Osteoblast (primary cell): ENCODE results near the gene ORM2. TPM values are rescaled to one million over a fixed set of nuclear protein-coding genes. Genes with fewer than 3 reads are reported as not detected.

Source experiments
- DNase-seq: peaks from one replicate; pipeline ENCODE4 v3.0.0; 2011; ENCODE audit warnings: low spot score, mixed read lengths; ENCODE audit not compliant: insufficient read length; ENCODE audit errors: missing footprints
- H2AFZ ChIP-seq: 2 replicates; pipeline ENCODE4 v1.6.0; 2011; ENCODE audit warnings: mild to moderate bottlenecking, low read length
- H3K27ac ChIP-seq: 2 replicates; pipeline ENCODE4 v1.5.1; 2011; ENCODE audit warnings: mild to moderate bottlenecking, low read depth, low read length, moderate library complexity
- H3K27me3 ChIP-seq: 2 replicates; pipeline ENCODE4 v1.6.0; 2012; ENCODE audit warnings: mild to moderate bottlenecking, control low read depth, inconsistent platforms, low read length, moderate library complexity; ENCODE audit not compliant: insufficient read depth
- H3K36me3 ChIP-seq: 2 replicates; pipeline ENCODE4 v1.5.1; 2011; ENCODE audit warnings: mild to moderate bottlenecking, low read length, control low read depth, moderate library complexity; ENCODE audit not compliant: insufficient read depth
- H3K4me1 ChIP-seq: 2 replicates; pipeline ENCODE4 v1.5.1; 2011; ENCODE audit warnings: mild to moderate bottlenecking, low read length, control low read depth, moderate library complexity; ENCODE audit not compliant: insufficient read depth
- H3K4me2 ChIP-seq: 2 replicates; pipeline ENCODE4 v1.6.0; 2011; ENCODE audit warnings: mild to moderate bottlenecking, low read length; ENCODE audit not compliant: insufficient read depth
- H3K4me3 ChIP-seq: fragments of 200-600 bp; sonication (generic); 3 replicates; pipeline ENCODE4 v1.5.1; 2012; ENCODE audit warnings: mild to moderate bottlenecking, low read length, inconsistent platforms; ENCODE audit not compliant: insufficient read depth
- H3K79me2 ChIP-seq: 2 replicates; pipeline ENCODE4 v1.6.0; 2012; ENCODE audit warnings: mild to moderate bottlenecking, low read length, control low read depth, inconsistent platforms; ENCODE audit not compliant: insufficient read depth
- H3K9me3 ChIP-seq: 2 replicates; pipeline ENCODE4 v1.5.1; 2011; ENCODE audit warnings: low read depth, low read length, control low read depth
- H4K20me1 ChIP-seq: 2 replicates; pipeline ENCODE4 v1.6.0; 2012; ENCODE audit warnings: mild to moderate bottlenecking, low read length, control low read depth; ENCODE audit not compliant: insufficient read depth
- total RNA-seq: library from RNA; depleted of rRNA; stranded (reverse); fragments of >200 nt; gene quantifications from 2 replicates; pipeline ENCODE4 v1.2.3, GENCODE V29; 2012
- TF ChIP-seq, protein P1 (sequence below): IDR thresholded peaks from 2 replicates; pipeline ENCODE4 v1.5.1; 2011; ENCODE audit warnings: mild to moderate bottlenecking, low read depth, low read length, moderate library complexity; ENCODE audit errors: extremely low read depth

The ORM2 gene
- total RNA-seq, 1 donor: not detected

DNA sequence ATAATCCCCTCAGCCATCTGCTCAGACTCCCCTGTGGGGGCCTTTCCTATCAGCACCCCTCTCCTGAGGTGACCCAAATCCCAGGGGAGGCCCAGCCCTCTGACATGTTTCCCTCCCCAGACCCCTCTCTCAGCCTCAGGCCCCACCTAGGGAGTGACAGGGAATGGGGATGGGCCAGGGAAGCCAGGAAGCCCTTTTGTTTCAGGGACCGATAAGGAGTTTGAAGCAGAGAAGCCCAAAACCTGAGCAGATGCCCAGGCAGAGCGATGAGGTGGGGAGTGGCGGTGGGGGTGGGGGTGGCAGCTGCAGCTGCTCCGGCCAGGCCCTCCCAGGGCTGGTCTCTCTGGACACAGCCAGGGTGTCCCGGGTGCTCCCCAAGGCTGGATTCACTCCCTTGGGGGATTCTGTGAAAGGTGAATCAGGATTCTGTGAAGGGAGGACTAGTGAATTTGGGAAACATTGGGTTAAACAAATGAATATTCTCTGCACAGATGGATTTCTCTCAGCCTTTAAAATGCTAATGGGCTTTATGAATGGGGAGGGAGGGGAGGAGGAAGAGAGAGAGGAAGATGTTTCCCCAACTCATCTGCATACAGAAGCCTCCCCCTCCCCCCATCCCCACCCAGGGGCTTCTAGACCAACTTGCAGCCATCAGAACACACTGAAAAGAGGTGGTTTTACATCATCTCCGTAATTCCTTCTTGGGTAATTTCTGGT is 40.7 kb downstream of the ORM2 start:
- H3K27ac ChIP-seq: no peak overlapping the region
- no peaks in the 10 kb centered on the region for H3K79me2 ChIP-seq
- H2AFZ ChIP-seq: no peak overlapping the region
- H3K36me3 ChIP-seq: peaks cover 10% of the 10 kb centered on the region
- no peaks in the 10 kb centered on the region for H3K9me3 ChIP-seq
- H3K4me3 ChIP-seq: no peak overlapping the region
- TF ChIP-seq, protein P1, sequence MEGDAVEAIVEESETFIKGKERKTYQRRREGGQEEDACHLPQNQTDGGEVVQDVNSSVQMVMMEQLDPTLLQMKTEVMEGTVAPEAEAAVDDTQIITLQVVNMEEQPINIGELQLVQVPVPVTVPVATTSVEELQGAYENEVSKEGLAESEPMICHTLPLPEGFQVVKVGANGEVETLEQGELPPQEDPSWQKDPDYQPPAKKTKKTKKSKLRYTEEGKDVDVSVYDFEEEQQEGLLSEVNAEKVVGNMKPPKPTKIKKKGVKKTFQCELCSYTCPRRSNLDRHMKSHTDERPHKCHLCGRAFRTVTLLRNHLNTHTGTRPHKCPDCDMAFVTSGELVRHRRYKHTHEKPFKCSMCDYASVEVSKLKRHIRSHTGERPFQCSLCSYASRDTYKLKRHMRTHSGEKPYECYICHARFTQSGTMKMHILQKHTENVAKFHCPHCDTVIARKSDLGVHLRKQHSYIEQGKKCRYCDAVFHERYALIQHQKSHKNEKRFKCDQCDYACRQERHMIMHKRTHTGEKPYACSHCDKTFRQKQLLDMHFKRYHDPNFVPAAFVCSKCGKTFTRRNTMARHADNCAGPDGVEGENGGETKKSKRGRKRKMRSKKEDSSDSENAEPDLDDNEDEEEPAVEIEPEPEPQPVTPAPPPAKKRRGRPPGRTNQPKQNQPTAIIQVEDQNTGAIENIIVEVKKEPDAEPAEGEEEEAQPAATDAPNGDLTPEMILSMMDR: no peak
- peaks cover 23% of the 10 kb centered on the region for H3K4me1 ChIP-seq
- no peak for DNase-seq
- no peaks in the 10 kb centered on the region for H3K27me3 ChIP-seq
- no peak overlapping the region for H3K4me2 ChIP-seq
- peaks cover 4% of the 10 kb centered on the region for H4K20me1 ChIP-seq

DNA sequence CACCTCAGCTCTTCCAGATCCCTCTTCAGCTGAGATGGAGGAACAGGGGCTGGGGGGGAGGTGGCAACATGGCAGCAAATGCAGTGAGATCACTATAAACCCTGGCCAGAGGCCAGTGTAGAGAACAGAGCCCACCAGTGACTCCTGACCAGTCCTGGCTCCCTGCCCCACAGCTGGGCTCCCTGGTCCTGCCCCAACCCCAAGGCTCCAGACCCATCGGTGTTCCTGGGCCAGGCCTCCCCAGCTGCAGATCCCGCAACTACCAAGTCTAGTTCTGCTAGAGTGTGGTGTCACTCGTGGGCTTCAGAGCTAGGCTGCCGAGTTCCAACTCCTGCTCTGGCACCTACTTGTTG is 41.3 kb downstream of the ORM2 start:
- H3K4me3 ChIP-seq: no peak overlapping the region
- no peaks in the 10 kb centered on the region for H3K79me2 ChIP-seq
- peaks cover 10% of the 10 kb centered on the region for H3K36me3 ChIP-seq
- H2AFZ ChIP-seq: no peak overlapping the region
- H3K4me1 ChIP-seq: peaks cover 19% of the 10 kb centered on the region
- peaks cover 4% of the 10 kb centered on the region for H4K20me1 ChIP-seq
- H3K27me3 ChIP-seq: no peaks in the 10 kb centered on the region
- no peak overlapping the region for H3K27ac ChIP-seq
- H3K4me2 ChIP-seq: no peak overlapping the region
- DNase-seq: no peak
- H3K9me3 ChIP-seq: no peaks in the 10 kb centered on the region
- TF ChIP-seq, protein P1: no peak

GRCh38 chr9:114371343-114371944 is 41.8 kb downstream of the ORM2 start:
- Histone ChIP-seq H3K4me1 (peaks cover 15% of the 10 kb centered on the region), H4K20me1 (peaks cover 4% of the 10 kb centered on the region), H3K36me3 (peaks cover 10% of the 10 kb centered on the region), H3K27ac (no peak overlapping the region), H2AFZ (no peak overlapping the region), H3K27me3 (no peaks in the 10 kb centered on the region), H3K79me2 (no peaks in the 10 kb centered on the region), H3K4me2 (no peak overlapping the region), H3K9me3 (no peaks in the 10 kb centered on the region), H3K4me3 (no peak overlapping the region)
- no peak for DNase-seq
- TF ChIP-seq, protein P1: no peak
